H9 (cell line): ENCODE data around the gene ZNF407. TPM values are rescaled to one million over a fixed set of nuclear protein-coding genes. Genes with fewer than 3 reads are reported as not detected.

Experiments used
- DNase-seq: peaks from one replicate; pipeline ENCODE4 v3.0.0-alpha.2; 2017
- H2AFZ ChIP-seq: one replicate; pipeline ENCODE4 v1.6.1; 2013; ENCODE audit warnings: mild to moderate bottlenecking, low read length, control low read depth, moderate library complexity
- H2AK5ac ChIP-seq: 2 replicates; pipeline ENCODE4 v1.6.1; 2013; ENCODE audit warnings: low read length, control low read depth, mixed read lengths; ENCODE audit not compliant: insufficient read length
- H2BK120ac ChIP-seq: one replicate; pipeline ENCODE4 v1.6.1; 2013; ENCODE audit warnings: low read depth, mild to moderate bottlenecking, low read length, control low read depth, inconsistent platforms; ENCODE audit not compliant: poor library complexity, severe bottlenecking
- H2BK12ac ChIP-seq: 2 replicates; pipeline ENCODE4 v1.6.1; 2013; ENCODE audit warnings: low read length, control low read depth, mixed read lengths, low read depth; ENCODE audit not compliant: insufficient read length
- H2BK15ac ChIP-seq: 2 replicates; pipeline ENCODE4 v1.6.1; 2013; ENCODE audit warnings: low read depth, low read length, control low read depth
- H2BK20ac ChIP-seq: one replicate; pipeline ENCODE4 v1.6.1; 2013; ENCODE audit warnings: low read depth, mild to moderate bottlenecking, low read length, control low read depth, inconsistent platforms; ENCODE audit not compliant: poor library complexity, severe bottlenecking
- H2BK5ac ChIP-seq: 2 replicates; pipeline ENCODE4 v1.6.1; 2013; ENCODE audit warnings: low read length, control low read depth, mixed read lengths; ENCODE audit not compliant: insufficient read length
- H3K14ac ChIP-seq: 2 replicates; pipeline ENCODE4 v1.6.1; 2013; ENCODE audit warnings: low read length, control low read depth; ENCODE audit not compliant: insufficient read depth
- H3K18ac ChIP-seq: 2 replicates; pipeline ENCODE4 v1.6.1; 2013; ENCODE audit warnings: low read depth, mild to moderate bottlenecking, mixed read lengths, low read length, control low read depth; ENCODE audit not compliant: insufficient read length
- H3K23ac ChIP-seq: 2 replicates; pipeline ENCODE4 v1.6.1; 2013; ENCODE audit warnings: low read length, control low read depth, mixed read lengths, low read depth; ENCODE audit not compliant: insufficient read length
- H3K23me2 ChIP-seq: 2 replicates; pipeline ENCODE4 v1.6.1; 2013; ENCODE audit warnings: low read depth, mild to moderate bottlenecking, mixed read lengths, low read length, control low read depth; ENCODE audit not compliant: insufficient read length, poor library complexity, severe bottlenecking
- H3K27ac ChIP-seq: 2 replicates; pipeline ENCODE4 v1.5.1; 2013; ENCODE audit warnings: low read length, control low read depth, mixed read lengths, low read depth; ENCODE audit not compliant: insufficient read length
- H3K27me3 ChIP-seq: 2 replicates; pipeline ENCODE4 v1.6.1; 2013; ENCODE audit warnings: low read length, control low read depth, inconsistent platforms; ENCODE audit not compliant: insufficient read depth
- H3K4ac ChIP-seq: 2 replicates; pipeline ENCODE4 v1.6.1; 2013; ENCODE audit warnings: low read depth, mild to moderate bottlenecking, control low read depth, inconsistent platforms, low read length, moderate library complexity
- H3K4me1 ChIP-seq: 2 replicates; pipeline ENCODE4 v1.6.1; 2013; ENCODE audit warnings: low read length, control low read depth, inconsistent platforms; ENCODE audit not compliant: insufficient read depth
- H3K4me2 ChIP-seq: 2 replicates; pipeline ENCODE4 v1.6.1; 2013; ENCODE audit warnings: low read length, control low read depth, mixed read lengths; ENCODE audit not compliant: insufficient read length, insufficient read depth
- H3K56ac ChIP-seq: 2 replicates; pipeline ENCODE4 v1.6.1; 2013; ENCODE audit warnings: low read depth, mild to moderate bottlenecking, mixed read lengths, low read length, control low read depth; ENCODE audit not compliant: insufficient read length
- H3K79me1 ChIP-seq: 2 replicates; pipeline ENCODE4 v1.6.1; 2013; ENCODE audit warnings: low read depth, mild to moderate bottlenecking, moderate library complexity, low read length, control low read depth, inconsistent platforms; ENCODE audit not compliant: insufficient read depth, poor library complexity, severe bottlenecking
- H3K79me2 ChIP-seq: 2 replicates; pipeline ENCODE4 v1.6.1; 2013; ENCODE audit warnings: low read length, control low read depth, inconsistent platforms; ENCODE audit not compliant: insufficient read depth
- H3K9ac ChIP-seq: 2 replicates; pipeline ENCODE4 v1.6.1; 2013; ENCODE audit warnings: low read length, control low read depth, mixed read lengths; ENCODE audit not compliant: insufficient read length; ENCODE audit errors: extremely low read depth
- H3K9me3 ChIP-seq: one replicate; pipeline ENCODE4 v1.6.1; 2013; ENCODE audit warnings: low read depth, low read length, inconsistent platforms; ENCODE audit not compliant: control insufficient read depth
- H3T11ph ChIP-seq: one replicate; pipeline ENCODE4 v1.6.1; 2013; ENCODE audit warnings: mild to moderate bottlenecking, low read length, control low read depth, inconsistent platforms
- H4K20me1 ChIP-seq: one replicate; pipeline ENCODE4 v1.6.1; 2013; ENCODE audit not compliant: control insufficient read depth, insufficient read length, insufficient read depth
- H4K5ac ChIP-seq: 2 replicates; pipeline ENCODE4 v1.6.1; 2013; ENCODE audit warnings: low read depth, mild to moderate bottlenecking, mixed read lengths, low read length, control low read depth; ENCODE audit not compliant: insufficient read length
- H4K8ac ChIP-seq: replicated peaks from 2 replicates; pipeline ENCODE4 v1.6.1; 2013; ENCODE audit warnings: low read length, control low read depth, mixed read lengths, low read depth; ENCODE audit not compliant: insufficient read length
- H4K91ac ChIP-seq: 2 replicates; pipeline ENCODE4 v1.6.1; 2013; ENCODE audit warnings: low read depth, mild to moderate bottlenecking, moderate library complexity, mixed read lengths, low read length, control low read depth; ENCODE audit not compliant: insufficient read length
- H3K27ac Mint-ChIP-seq, 3 experiments: 2 replicates in 2 of 3; 3 replicates in 1 of 3; pipeline ENCODE4 v1.8.0; 2020 to 2021; ENCODE audit warnings: mixed read lengths in 3 of 3, mild to moderate bottlenecking in 1 of 3, moderate library complexity in 1 of 3
- H3K27me3 Mint-ChIP-seq: 2 replicates; pipeline ENCODE4 v1.8.0; 2021; ENCODE audit warnings: low read depth, mild to moderate bottlenecking, moderate library complexity, mixed read lengths
- H3K36me3 Mint-ChIP-seq, 3 experiments: 2 replicates in 2 of 3; 3 replicates in 1 of 3; pipeline ENCODE4 v1.8.0; 2020 to 2021; ENCODE audit warnings: low read depth in 3 of 3, mixed read lengths in 3 of 3; ENCODE audit not compliant: insufficient read depth in 1 of 3
- H3K4me1 Mint-ChIP-seq, 2 experiments: 2 replicates each; pipeline ENCODE4 v1.8.0; 2020; ENCODE audit warnings: mixed read lengths in 2 of 2
- H3K4me3 Mint-ChIP-seq, 2 experiments: 2 replicates in 1 of 2; 3 replicates in 1 of 2; pipeline ENCODE4 v1.8.0; 2020 to 2021; ENCODE audit warnings: mild to moderate bottlenecking in 2 of 2, mixed read lengths in 2 of 2, moderate library complexity in 1 of 2
- H3K9me3 Mint-ChIP-seq, 2 experiments: 2 replicates in 1 of 2; 3 replicates in 1 of 2; pipeline ENCODE4 v1.8.0; 2020; ENCODE audit warnings: mild to moderate bottlenecking in 2 of 2, mixed read lengths in 2 of 2, moderate library complexity in 1 of 2
- WGBS: extraction: QIAGEN DNeasy Blood & Tissue Kit; methylation state at CpG from one replicate; pipeline ENCODE4 v1.1.7; 2013; ENCODE audit warnings: missing lambda C conversion rate, low lambda C conversion rate, mixed read lengths; ENCODE audit not compliant: insufficient read length; ENCODE audit errors: extremely low coverage; 5-methylcytosine and 5-hydroxymethylcytosine counted together
- total RNA-seq: library from RNA; stranded (reverse); gene quantifications from 2 replicates; pipeline ENCODE4 v1.2.1, GENCODE V29; 2021
- TF ChIP-seq, protein P1 (sequence below): fragments of 200-600 bp; sonication (generic); conservative IDR thresholded peaks from 3 replicates; pipeline ENCODE4 v1.8.0; 2021; ENCODE audit warnings: antibody characterized with exemption, mild to moderate bottlenecking

The ZNF407 gene
- total RNA-seq, 1 experiment from 2014 or later: 8.7 TPM

DNA sequence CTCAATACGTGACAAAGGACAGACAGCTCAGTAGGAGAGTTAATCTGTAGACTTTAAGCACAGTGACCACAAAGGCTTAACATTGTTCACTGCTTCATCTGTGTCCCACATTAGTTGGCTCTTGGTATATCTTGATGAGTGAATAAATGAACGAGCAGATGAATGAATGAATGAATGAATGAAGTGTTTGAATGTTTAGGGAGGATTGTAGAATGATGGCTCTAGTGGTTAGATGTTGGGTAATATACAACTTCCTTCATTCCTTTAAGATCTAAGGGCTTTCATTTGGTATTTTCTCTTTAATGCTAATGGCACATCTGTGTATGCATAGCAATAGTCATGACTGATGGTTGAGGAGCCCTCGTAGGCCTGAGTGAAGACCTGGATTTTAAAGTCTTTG is 40.5 kb downstream of the ZNF407 start:
- Histone ChIP-seq H2BK12ac (no peak overlapping the region), H3K23ac (no peak overlapping the region), H3K79me2 (no peaks in the 10 kb centered on the region), H4K8ac (no peak overlapping the region), H2AFZ (no peak overlapping the region), H2BK20ac (no peak overlapping the region), H2BK120ac (no peak overlapping the region), H3K79me1 (no peaks in the 10 kb centered on the region), H3K23me2 (no peaks in the 10 kb centered on the region), H3K27me3 (no peaks in the 10 kb centered on the region), H4K91ac (no peak overlapping the region), H3K14ac (no peak overlapping the region), H3K4ac (no peak overlapping the region), H2BK15ac (no peak overlapping the region), H4K5ac (no peak overlapping the region), H3K56ac (no peak overlapping the region), H3K4me2 (no peak overlapping the region), H4K20me1 (no peaks in the 10 kb centered on the region), H2AK5ac (no peak overlapping the region), H3K9ac (no peak overlapping the region), H3T11ph (no peak overlapping the region), H3K18ac (no peak overlapping the region), H3K9me3 (no peaks in the 10 kb centered on the region), H3K4me1 (no peaks in the 10 kb centered on the region; the same call in 1 of the 2 replicates), H2BK5ac (no peak overlapping the region), H3K27ac (no peak overlapping the region)
- no CpG with 5 or more reads among the region's 3 CpGs for WGBS
- TF ChIP-seq, protein P1, sequence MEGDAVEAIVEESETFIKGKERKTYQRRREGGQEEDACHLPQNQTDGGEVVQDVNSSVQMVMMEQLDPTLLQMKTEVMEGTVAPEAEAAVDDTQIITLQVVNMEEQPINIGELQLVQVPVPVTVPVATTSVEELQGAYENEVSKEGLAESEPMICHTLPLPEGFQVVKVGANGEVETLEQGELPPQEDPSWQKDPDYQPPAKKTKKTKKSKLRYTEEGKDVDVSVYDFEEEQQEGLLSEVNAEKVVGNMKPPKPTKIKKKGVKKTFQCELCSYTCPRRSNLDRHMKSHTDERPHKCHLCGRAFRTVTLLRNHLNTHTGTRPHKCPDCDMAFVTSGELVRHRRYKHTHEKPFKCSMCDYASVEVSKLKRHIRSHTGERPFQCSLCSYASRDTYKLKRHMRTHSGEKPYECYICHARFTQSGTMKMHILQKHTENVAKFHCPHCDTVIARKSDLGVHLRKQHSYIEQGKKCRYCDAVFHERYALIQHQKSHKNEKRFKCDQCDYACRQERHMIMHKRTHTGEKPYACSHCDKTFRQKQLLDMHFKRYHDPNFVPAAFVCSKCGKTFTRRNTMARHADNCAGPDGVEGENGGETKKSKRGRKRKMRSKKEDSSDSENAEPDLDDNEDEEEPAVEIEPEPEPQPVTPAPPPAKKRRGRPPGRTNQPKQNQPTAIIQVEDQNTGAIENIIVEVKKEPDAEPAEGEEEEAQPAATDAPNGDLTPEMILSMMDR: no peak
- Mint-ChIP-seq H3K27ac (no peak overlapping the region), H3K36me3 (peaks cover 0 to 10% (median 3%) of the 10 kb centered on the region in 3 experiments; a peak in 4 of 7 replicates), H3K9me3 (no peaks in the 10 kb centered on the region), H3K4me3 (no peak overlapping the region), H3K4me1 (peaks cover 23 to 26% of the 10 kb centered on the region in 2 experiments), H3K27me3 (no peaks in the 10 kb centered on the region)
- DNase-seq: no peak
